HG02610 (cell line): ENCODE data around the gene BRCA2.

Source experiments
- ATAC-seq: cut with Tn5 transposase; IDR thresholded peaks from one replicate; pipeline ENCODE4 v1.9.1; 2021; ENCODE audit warnings: mild to moderate bottlenecking, moderate library complexity; ENCODE audit not compliant: unreplicated experiment

The BRCA2 gene

GRCh38 chr13:32383836-32384618 lies 68.7 kb downstream of the BRCA2 start:
- no peak for ATAC-seq

GRCh38 chr13:32384702-32385101 lies 69.4 kb downstream of the BRCA2 start:
- no peak for ATAC-seq

GRCh38 chr13:32385410-32385809 lies 70.1 kb downstream of the BRCA2 start:
- ATAC-seq, result no peak

GRCh38 chr13:32390048-32390447 lies 74.7 kb downstream of the BRCA2 start:
- peak; percentile 75 for ATAC-seq

GRCh38 chr13:32390484-32390883 lies 75.2 kb downstream of the BRCA2 start:
- ATAC-seq, result no peak

GRCh38 chr13:32391101-32391619 lies 75.9 kb downstream of the BRCA2 start:
- ATAC-seq, result no peak

- no peak for ATAC-seq
These were observed 87.8 kb downstream of the BRCA2 start for GRCh38 chr13:32403108-32403507.

GRCh38 chr13:32407854-32408253 lies 92.5 kb downstream of the BRCA2 start:
- ATAC-seq, result no peak

GRCh38 chr13:32408296-32409000 lies 93.1 kb downstream of the BRCA2 start:
- ATAC-seq, result no peak

GRCh38 chr13:32409001-32409313 lies 93.6 kb downstream of the BRCA2 start:
- no peak for ATAC-seq

- ATAC-seq, result no peak
These were observed 94.5 kb downstream of the BRCA2 start for GRCh38 chr13:32409561-32410421.

GRCh38 chr13:32413284-32413683 lies 98.0 kb downstream of the BRCA2 start:
- no peak for ATAC-seq

GRCh38 chr13:32414580-32414979 lies 99.3 kb downstream of the BRCA2 start:
- no peak for ATAC-seq

GRCh38 chr13:32415019-32415418 lies 99.7 kb downstream of the BRCA2 start:
- ATAC-seq, result no peak

- no peak for ATAC-seq
These were observed 102.7 kb downstream of the BRCA2 start for GRCh38 chr13:32417995-32418394.

GRCh38 chr13:32419862-32420261 lies 104.6 kb downstream of the BRCA2 start:
- no peak for ATAC-seq

GRCh38 chr13:32423592-32423991 lies 108.3 kb downstream of the BRCA2 start:
- ATAC-seq, result no peak

- ATAC-seq, result no peak
These were observed 109.8 kb downstream of the BRCA2 start for GRCh38 chr13:32425158-32425557.

- ATAC-seq, result peak; percentile 42
These were observed 111.1 kb downstream of the BRCA2 start for GRCh38 chr13:32426191-32426989.

GRCh38 chr13:32426990-32427851 lies 111.9 kb downstream of the BRCA2 start:
- ATAC-seq, result peak; percentile 15
